ENCODE data around the gene SUGP2.

SUGP2 gene

GRCh38 chr19:19059018-19059836 lies 25.9 kb upstream of the SUGP2 start:
- DNase-seq, result no peak

DNA sequence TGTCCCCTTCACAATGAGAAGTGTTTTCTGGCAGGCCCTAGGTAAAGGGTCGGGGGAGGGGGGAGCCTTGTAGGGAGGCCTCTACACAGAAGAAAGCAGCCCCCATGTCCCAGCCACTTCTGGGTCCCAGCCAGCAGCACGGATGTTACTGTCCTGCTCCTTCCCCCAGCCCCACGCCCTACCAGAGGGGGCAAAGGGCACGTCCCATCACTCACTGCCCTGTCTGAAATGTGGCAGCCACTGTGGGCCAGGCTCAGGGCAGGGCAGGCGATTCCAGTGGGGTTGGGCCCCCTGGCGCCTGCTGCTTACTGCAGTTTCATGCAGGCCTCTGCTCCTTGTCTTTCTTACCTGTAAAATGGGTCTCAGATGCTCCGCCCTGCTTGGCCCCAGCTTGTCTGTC lies 24.4 kb upstream of the SUGP2 start:
- no peak for DNase-seq

DNA sequence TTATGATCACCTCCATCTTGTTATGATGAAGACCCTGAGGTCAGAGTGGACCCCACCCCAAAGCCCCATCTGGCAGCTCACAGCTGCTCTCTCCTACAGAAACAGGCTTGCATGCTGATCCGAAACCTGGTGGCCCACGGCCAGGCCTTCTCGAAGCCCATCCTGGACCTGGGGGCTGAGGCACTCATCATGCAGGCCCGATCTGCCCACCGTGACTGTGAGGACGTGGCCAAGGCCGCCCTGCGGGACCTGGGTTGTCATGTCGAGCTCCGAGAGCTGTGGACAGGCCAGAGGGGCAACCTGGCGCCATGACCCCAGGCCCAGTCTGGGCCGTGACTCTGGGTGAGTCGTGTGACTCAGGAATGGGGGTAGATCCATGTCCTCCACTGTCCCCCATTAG lies 24.0 kb upstream of the SUGP2 start:
- no peak for DNase-seq

DNA sequence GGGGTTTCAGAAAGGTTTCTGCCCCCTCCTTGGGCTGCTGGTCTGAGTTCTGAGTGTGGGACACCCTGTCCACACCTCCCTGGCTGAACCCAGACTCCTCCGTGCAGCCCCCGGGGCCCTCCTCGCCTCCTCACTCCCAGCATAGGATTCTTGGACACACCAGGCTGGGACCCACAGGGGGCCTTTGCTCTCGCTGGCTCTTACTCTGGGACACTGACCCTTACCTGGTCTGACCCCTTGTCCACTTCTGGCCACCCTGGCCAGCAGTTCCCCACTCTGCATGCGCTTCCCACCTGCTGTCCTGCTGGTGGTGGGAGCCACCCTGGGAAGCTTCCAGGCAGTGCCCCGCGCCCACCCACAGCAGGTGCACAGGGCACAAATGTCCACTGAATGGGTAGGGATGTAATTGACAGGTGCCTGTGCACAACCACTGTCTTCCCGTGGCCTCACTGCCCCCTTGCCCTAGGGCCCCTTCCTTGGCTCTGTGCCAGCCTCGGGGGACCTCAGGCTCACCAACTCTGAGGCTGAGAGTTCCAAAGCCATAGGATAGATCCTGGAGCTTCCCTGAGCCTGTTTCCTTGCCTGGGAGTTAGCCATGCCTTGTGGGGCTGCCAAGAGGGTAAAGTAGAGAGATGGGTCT lies 23.4 kb upstream of the SUGP2 start:
- DNase-seq, result no peak

DNA sequence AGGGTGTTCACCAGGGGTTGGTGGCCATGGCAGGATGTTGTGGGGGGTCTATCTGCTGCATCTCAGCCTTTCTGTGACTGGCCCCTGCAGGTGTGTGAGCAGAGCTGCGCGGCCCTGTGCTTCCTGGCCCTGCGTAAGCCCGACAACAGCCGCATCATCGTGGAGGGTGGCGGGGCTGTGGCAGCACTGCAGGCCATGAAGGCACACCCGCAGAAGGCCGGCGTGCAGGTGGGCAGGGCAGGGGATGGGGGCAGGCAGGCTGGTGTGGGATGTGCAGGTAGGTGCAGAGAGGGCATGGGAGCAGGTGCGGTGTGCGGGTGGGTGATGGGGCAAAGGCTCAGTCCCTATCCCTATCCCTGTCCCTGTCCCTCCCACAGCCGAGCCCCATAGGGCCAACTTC lies 22.4 kb upstream of the SUGP2 start:
- DNase-seq, result no peak

- no peak for DNase-seq
These were observed 21.7 kb upstream of the SUGP2 start for GRCh38 chr19:19054939-19055440.

- no peak for DNase-seq
These were observed 21.1 kb upstream of the SUGP2 start for GRCh38 chr19:19054315-19054938.

- DNase-seq, result peak; percentile 35
These were observed 20.4 kb upstream of the SUGP2 start for GRCh38 chr19:19053508-19054314.

DNA sequence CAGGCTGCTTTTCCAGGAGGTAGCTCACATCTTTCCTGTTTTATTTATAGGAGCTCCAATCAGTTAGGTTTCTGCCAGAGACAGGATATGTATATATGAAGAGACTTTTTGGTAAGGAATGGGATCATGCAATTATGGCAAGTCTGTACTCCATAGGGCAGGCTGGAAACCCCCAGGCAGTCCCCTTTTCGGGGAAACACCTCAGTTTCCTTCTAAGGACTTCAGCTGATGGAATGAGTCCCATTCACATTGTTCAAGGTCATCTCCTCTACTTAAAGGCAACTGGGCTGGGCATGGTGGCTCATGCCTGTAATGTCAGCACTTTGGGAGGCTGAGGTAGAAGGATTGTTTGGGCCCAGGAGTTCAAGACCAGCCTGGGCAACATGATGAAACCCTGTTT lies 19.6 kb upstream of the SUGP2 start:
- no peak for DNase-seq

DNA sequence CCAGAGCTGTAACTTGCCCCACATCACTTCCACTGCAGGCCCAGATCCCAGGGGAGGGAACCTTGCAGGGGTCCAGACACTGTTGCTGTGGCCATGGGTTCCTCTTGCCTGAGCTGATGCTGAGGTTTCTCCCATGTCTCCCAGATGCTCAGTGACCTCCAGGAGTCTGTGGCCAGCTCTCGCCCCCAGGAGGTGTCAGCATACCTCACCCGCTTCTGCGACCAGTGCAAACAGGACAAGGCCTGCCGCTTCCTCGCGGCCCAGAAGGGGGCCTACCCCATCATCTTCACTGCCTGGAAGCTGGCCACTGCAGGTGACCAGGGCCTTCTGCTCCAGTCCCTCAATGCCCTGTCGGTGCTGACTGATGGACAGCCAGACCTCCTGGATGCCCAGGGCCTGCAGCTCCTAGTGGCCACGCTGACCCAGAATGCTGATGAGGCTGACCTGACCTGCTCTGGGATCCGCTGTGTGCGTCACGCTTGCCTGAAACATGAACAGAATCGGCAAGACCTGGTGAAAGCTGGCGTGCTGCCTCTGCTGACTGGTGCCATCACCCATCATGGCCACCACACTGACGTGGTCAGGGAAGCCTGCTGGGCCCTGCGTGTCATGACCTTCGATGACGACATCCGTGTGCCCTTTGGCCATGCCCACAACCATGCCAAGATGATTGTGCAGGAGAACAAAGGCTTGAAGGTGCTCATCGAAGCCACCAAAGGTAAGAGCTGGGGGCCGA lies 18.3 kb upstream of the SUGP2 start:
- DNase-seq, result no peak

- no peak for DNase-seq
These were observed 17.4 kb upstream of the SUGP2 start for GRCh38 chr19:19050731-19051130.

- no peak for DNase-seq
These were observed 16.8 kb upstream of the SUGP2 start for GRCh38 chr19:19050104-19050503.

- DNase-seq, result no peak
These were observed 16.1 kb upstream of the SUGP2 start for GRCh38 chr19:19049406-19049805.

GRCh38 chr19:19043881-19044280 lies 10.6 kb upstream of the SUGP2 start:
- no peak for DNase-seq

DNA sequence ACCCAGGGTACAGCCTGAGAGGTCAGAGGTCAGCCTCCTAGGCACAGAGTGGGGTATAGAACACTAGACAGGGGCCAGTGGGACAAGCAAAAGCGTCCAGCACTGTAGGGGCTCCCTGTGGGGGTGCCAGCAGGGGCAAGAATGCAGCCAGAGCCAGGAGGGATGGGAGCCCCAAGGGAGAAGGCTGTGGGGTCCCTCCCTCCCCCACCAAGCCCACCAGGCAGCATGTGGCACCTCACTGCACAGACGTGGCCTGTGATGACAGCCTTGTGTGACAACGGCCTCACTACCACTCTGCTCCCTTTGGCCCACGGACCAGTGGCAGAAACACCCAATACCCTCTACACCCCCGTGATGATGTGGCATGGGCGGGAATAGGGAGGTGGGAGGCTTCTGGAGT lies 10.2 kb upstream of the SUGP2 start:
- no peak for DNase-seq

GRCh38 chr19:19042732-19043280 lies 9.5 kb upstream of the SUGP2 start:
- DNase-seq, result no peak

DNA sequence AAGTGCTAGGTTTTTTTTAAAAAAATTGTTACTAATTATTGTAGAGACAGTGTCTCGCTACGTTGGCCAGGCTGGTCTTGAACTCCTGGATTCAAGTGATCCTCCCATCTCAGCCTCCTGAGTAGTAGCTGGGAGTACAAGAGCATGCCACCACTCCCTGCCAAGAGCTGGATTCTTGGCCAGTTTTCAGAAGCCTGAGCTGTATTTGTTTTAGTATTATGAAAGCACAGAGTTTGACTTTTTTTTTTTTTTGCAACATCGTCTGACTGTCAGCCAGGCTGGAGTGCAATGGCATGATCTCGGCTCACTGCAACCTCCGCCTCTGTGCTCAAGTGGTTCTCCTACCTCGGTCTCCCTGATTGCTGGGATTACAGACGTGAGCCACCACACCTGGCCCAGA lies 7.1 kb upstream of the SUGP2 start:
- DNase-seq, result peak; percentile 67

DNA sequence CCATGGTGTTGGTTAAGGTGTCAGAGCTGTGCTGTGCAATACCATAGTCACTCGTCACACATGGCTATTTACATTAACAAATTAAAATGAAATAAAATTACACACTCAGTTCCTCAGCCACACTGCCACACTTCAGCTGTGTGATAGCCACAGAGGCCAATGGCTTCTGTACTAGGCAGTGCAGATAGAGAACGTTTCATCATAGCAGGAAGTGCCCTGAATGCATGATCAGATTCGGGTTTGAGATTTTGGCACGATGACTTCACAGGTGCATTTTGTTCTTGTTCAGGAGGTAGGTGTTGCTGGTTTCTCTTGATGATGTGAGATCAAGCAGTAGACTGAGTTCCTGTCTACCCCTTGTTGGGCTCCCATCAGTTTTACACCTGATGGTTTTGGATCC lies 6.6 kb upstream of the SUGP2 start:
- no peak for DNase-seq

GRCh38 chr19:19034204-19034624 lies 897 bp upstream of the SUGP2 start:
- DNase-seq, result peak; percentile 54

DNA sequence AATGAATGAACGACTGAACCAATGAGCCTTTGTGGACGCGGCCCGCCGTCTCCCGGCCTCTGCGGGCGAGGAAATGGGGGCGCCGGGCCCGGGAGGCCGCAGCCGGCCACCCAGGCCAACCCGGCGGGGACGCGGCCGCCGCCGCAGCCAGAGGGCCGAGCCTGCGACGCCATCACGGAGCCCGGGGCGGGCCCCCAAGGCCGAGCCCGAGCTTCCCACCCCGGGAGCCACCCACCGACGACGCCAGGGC lies 216 bp downstream of the SUGP2 start:
- DNase-seq, result no peak

- DNase-seq, result peak; percentile 96
These were observed 719 bp downstream of the SUGP2 start for GRCh38 chr19:19032420-19033175.

DNA sequence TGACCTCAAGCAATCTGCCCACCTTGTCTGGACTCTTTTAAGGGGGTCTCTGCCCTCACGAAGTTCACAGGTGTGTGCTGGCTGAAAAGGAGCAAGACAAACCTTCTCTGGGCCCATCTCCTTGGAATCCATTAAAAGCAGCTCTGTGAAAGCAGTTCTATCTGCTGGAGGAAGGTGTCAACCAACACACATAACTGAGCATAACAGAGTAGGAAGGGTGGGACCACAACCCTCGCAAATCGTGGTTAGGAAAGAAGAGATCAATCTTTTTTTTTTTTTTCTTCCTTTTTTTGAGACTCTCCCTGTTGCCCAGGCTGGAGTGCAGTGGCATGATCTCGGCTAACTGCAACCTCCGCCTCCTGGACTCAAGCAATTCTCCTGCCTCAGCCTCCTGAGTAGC lies 1.4 kb downstream of the SUGP2 start:
- DNase-seq, result no peak

All from fibroblast of skin of right quadriceps (primary cell).